EH (cell line): ENCODE results near the gene PDE1C.
A peak's percentile ranks its signal among the peaks of the same experiment; 100 is the strongest.

Source experiments
- DNase-seq: peaks from one replicate; pipeline ENCODE4 v3.0.0-alpha.2; 2015; ENCODE audit warnings: low read depth

PDE1C gene

DNA sequence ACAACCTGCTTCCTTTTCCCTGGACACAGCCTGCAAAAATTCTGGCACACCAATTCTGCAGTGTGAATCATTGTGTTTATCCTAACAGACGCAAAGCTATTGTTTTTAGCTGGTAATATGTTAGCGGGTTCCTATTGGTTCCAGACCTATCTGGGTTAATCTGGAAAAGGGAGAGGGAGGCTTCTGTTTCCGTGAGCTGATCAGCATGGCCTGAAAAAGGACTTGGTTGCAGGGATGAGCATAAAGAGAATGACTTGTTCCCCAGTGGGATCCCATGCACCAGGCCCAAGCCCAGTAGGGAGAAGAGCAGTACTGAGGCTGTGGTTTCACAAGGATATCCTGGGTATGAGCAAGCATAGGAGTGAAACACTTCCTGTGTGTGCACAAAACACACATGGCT lies 78.4 kb downstream of the PDE1C start:
- peak; percentile 67 for DNase-seq

DNA sequence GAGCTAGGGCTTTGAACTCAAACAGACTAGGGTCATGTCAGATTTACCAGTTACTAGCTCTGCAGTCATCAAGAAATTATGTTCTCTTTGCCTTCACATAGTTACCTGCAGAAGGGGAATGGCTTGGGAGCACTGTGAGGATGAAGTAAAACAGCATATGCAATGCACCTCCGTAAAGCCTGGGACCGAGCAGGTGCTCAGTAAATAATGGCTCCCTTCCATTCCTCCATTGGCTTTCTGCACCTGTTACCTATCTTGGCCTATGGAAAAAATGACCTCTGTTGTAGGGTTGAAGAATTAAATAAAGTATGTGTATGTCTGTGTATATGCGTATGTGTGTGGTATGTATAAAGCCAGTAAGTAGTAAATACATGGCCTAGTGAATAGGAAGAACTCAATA lies 78.8 kb downstream of the PDE1C start:
- DNase-seq: no peak

DNA sequence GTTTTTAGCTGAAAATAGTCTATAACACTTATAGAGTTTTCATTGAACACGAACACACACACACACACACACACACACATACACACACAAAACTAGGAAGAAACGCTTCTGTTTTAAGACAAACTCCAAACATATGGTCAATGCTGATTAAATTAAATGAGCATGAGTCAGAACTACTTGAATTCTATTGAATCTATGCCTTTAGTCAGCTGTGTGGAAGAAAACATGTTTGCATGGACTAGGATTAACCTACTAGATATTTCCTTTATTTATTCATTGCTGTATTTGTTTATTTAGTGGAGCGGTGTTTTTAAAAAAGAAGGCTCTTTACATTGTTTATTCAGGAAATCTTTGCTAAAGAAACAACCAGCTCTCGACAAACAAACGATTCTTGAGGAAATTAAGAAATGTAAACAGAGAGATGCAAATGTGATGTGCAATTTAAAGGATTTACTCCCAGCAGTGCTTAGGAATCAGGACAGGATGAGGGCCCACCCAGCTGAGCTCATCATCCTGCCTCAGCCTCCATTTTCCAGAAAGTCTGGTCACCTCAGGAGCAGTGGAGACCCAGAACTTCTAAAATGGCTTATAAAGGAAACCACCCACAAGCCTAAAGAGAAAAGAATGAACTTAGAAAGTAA lies 83.2 kb downstream of the PDE1C start:
- DNase-seq: peak; percentile 65

DNA sequence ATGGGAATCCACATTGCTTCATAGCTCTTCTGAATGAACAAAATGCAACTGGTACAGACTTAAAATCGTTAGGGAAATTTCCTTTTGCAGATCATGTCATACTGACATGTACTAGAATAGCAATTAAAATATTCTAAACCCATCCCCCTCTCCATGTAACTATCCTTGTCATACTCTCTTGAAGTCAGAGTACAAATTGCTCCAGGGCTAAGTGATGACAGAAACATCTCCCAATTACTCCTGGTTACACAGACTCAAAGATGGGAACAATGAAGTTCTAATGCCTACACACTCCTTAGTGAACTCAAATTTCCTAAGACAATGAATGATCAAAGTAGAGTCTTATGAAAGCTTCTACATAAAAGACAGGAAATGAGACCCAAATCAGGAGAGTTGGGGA lies 87.2 kb downstream of the PDE1C start:
- DNase-seq: peak; percentile 38

DNA sequence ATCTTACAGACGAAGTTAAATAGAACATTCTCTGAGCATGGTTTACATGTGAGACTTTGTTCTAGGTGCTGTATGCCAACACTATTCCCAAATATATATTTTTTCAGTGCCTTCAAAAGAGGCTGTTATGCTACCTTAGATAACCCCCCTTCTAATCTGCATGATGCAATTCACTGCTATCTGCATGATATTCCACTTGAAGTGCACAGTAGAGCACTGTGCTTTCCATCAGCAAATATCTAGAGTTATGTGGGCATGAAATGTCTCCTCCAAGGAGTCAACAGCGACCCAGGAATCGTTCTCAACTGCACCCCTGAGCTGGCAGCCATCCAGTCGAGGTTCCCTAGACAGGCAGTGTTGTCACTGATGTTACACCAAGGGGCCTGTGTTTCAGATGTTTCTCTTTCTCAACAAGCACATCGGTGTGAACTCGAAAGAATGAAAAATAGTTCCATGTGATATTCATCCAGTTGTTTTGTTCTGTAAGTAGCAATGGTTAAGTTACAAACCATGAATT lies 88.3 kb downstream of the PDE1C start:
- no peak for DNase-seq

DNA sequence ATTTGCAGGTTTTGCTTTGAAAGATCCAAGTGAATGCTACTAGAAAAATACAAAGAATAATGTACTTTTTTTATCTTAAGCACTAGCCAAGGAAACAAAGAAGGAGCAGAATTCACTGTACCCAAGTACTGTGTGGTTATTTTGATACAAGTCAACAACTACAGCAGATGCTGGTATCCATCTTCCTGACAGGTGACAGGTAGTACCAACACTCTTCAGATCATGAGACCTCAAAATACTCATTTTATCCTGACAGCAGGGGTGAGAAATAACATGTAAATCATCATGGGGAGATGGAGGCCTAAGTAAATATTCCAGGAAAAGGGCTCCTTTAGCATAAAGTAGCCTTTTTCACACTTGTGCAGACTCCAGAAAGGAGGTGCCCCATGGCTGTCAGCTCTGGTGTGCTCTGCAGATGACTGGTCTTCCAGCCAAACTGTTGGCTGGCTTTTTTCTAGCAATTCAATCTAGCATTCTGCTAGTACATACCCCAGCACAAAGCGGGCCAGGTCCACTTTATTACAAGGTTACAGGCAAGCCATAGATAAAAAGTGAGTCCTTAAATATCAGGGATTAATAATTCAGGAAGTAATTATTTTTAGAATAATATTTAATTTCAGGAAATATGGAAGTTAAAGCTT lies 90.4 kb downstream of the PDE1C start:
- DNase-seq: no peak

DNA sequence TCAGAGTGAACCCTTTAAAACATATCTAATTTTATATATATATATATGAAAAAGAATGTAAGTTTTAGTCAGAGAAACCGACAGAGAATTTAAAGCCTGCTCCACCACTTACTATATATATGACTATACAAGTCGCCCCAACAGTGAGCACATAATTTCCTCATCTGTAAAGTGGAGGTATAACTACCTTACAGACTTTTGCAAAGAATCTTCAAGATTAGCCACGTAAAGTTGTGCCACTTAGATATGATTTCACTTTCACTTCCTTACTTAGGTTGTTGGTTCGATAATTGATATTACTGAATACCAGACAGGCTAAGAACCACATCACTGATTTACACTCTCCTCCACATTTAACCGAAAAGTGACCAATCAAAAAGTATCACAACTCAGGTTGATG lies 94.7 kb downstream of the PDE1C start:
- no peak for DNase-seq

DNA sequence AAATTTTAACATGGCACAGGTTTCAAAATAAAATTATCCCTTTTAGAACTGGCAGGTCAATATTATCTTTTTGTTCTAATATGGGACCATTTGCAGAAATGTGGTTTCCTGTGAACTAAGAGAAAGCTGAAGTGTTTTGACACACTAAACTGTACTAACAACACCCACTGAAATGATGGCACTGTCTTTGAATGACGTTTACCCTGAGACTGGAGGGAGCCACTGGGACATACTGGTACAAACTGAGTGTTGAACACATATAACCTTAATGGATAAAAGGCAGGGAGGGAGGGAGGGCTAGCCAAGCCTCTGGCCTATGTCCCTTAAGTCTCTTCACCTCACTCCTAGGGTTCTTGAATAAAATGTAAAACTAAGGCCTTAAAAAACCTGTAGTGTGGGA lies 95.9 kb downstream of the PDE1C start:
- DNase-seq: no peak

DNA sequence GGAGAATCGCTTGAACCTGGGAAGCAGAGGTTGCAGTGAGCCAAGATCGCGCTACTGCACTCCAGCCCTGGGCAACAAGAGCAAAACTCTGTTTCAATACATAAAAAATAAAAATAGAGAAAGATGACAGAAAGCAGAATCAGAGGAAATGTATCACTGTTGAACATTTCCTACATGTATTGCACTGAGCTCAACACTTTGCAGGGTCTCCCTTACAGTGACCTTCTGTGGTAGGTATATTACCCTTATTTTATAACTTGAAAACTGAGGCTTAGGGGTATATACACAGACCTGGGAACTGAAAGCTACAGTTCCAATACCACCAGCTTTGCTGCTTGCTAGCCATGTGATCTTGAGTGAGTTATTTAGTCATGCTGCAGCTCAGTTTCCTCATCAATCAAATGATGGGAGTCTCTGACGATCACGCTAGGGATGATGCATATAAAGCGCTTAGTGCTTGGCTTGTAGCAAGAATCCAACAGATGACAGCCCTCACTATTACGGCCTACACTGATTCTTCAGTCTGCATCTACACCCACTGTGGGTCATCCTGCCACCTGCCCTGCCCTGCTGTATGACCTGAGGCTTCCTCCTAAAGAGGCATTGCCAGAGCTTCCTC lies 99.0 kb downstream of the PDE1C start:
- DNase-seq: no peak

DNA sequence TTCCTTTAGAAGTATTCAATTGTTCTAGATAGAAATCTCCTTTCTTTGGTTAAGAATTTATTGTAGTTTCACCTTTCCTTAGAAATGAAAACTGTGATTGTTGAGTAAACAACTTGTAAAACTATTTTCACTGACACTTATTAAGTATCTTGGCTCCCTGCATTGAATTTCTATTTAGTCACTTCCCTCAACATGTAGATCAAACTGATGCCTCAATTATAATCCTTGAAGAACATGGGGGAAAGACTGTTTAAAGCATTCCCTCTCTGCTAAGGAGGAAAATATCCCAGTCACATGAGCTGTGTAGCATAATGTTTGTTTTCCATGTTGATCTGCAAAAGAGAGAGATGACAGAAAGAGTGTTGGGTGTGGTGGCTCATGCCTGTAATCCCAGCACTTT lies 99.7 kb downstream of the PDE1C start:
- DNase-seq: no peak

DNA sequence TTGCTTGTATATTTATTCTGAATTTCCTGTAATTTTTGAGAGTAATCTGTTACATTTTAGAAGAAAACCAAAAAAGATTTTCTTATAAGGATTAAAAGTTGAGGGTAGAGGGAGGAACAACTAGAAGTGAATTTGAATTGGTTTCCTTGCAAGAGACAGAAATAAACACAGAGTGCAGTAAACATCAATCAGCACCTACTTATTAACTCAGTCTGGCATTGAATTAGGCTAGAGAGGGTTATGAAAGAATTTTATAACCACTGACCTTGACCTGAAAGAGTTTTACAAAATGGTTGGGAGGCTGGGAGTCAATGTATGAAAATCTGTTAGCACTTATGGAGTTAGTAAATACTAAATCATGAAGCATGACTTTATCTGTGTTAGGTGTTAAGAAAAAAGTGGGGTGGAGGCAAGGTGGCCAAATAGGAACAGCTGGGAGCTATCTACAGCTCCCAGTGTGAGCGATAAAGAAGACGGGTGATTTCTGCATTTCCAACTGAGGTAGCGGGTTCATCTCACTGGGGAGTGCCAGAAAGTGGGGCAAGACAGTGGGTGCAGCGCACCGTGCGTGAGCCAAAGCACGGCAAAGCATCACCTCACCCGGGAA lies 106.5 kb downstream of the PDE1C start:
- DNase-seq: no peak

DNA sequence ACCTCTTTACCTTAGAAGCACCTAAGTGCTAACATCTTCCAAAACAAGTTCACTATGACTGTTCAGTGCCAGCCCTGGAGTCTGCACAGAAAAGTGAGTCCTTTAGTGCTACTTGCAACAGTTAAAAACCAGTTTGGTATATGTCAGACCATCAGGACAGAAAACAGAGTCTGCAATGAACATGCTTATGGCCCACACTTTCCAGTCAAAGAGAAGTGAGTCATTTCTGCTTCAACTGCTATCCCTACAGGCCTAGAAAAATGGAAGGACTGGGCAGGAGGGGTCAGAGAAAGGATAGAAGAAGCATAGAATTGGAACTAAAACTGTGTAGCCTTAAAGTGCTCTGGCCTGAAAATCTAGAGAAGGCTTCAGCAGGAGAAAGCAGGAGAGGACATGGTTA lies 108.0 kb downstream of the PDE1C start:
- DNase-seq: peak; percentile 45

DNA sequence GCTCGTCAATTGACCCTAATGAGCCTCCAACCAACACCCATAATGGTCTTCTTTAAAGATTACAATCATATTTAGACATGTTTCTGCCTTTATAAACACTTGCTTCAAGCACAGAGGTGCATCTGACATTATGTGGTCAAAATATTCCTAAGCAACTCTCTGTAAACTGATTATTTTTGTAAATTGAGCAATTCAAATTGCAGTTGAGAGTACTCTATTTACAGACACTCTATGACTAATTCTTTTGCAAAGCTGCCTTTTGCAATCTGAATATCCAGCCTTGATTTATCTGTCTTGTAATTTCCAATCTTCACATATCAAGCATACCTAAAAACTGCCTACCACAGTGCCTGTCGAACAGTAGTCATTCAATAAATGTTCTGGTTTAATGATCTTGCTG lies 112.0 kb downstream of the PDE1C start:
- DNase-seq: peak; percentile 64

DNA sequence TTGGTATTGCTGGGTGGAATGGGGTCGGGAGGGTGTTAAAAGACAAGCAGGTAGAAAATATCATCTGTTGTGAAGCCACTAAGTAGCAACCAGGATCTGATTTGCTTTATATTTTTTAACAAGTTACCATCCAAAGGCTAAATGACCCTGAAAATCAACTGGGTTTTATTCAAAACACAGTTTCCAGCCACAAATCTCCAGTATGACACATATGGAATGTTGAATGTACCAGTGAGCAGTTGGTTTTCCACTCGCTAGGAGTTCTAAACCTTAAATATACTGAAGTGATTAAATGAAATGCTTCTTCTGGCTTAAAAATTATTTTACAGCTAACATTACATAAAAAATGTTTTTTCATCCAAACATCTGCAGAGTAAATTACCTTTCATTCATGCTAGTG lies 112.5 kb downstream of the PDE1C start:
- DNase-seq: peak; percentile 45

DNA sequence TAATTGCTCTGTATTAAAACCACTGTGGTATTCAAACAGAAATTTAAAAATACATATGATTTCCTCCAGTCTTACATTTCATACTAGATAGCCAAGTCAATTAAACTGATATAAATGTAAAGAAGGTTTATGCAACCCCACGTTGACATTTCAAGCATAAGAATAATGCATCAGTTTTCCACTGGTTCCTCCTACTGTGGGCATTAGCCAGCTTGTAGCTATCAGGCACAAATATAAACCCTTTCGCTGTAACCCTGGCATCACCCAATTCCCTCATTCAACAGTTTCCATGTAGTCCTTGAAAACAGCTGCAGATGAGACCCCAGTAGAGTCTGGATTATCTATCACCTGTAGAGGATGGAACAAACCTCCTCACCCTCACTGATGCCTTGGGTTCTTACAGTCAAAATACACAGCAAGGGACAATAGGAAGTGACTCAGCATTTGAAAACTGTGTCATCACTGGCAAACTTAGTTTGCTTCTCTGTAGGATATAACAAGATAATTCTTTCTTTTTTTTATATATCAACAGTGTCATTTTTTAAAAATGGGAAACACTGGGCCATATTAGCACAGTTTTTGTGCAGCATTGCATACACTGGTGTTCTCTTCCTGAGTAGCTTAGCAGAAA lies 113.0 kb downstream of the PDE1C start:
- peak; percentile 77 for DNase-seq

DNA sequence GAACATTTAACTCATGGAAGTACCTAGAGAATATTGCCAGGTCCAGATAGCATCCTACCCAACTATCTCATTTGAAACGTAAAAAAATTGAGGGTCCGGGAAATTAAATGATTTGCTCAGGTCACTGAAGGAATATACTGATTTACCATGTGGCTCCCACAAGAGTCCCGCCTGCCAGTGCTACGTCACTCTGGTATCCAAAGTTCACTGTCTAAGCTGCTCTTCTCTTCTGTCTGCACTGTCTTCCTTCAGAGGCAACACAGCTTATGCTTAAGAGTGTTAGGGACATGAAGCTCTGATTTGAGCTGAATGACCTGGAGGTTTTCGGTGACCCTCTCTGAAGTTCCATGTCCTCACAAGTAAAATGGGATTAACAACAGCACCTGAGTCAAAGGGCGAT lies 114.6 kb downstream of the PDE1C start:
- DNase-seq: no peak

DNA sequence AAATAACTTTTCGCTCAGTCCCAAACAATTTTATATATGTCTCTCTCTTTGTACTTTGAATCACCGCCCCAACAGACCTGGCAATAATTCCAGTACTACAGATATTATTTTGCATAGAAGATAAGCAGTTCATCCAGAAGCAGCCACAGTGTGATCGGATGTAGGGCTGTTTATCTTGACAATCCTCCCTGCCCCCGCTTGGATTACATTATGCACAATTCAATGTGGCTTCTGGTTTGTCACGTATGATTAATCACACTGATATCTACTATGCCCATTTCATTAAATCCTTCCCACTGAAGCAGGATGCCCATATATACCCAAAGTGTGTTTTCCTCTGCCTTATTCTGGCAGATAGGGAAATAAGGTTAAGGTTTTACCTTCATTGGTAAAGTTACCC lies 115.2 kb downstream of the PDE1C start:
- peak; percentile 39 for DNase-seq

DNA sequence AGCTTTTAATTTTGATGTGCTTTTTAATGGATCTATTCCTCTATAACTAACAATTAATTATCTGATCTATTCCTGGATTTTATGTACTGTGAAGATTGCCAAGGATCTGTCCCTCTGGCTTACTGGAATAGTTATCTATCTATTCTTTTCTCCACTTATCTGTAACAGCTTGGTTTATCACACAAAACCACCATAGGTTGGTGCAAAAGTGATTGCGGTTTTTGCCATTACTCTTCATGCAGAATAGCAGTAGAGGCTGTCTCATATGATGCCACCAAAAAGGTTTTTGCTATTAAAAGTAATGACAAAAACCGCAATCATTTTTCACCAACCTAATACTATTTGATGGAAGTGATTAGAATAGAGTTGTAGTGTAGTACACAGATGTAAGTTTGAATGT lies 115.7 kb downstream of the PDE1C start:
- DNase-seq: no peak

DNA sequence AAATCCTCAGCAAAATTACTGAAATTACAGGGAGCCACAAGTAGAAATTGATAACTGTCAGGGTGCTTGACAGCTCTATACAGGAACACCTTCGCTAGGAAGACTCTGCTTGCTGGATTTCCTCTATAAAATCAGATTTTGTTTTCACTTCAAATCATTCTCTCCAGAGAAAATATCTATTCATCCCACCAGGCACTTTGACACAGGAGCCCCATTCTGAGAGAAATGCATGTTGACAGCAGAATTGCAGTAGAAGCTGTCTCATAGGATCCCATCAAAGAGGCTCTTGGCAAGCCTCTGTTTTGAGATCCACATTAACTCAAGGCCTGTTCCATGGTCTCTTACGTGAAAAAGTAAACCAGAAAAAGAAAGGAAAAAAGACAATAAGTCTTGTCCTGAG lies 116.8 kb downstream of the PDE1C start:
- no peak for DNase-seq

DNA sequence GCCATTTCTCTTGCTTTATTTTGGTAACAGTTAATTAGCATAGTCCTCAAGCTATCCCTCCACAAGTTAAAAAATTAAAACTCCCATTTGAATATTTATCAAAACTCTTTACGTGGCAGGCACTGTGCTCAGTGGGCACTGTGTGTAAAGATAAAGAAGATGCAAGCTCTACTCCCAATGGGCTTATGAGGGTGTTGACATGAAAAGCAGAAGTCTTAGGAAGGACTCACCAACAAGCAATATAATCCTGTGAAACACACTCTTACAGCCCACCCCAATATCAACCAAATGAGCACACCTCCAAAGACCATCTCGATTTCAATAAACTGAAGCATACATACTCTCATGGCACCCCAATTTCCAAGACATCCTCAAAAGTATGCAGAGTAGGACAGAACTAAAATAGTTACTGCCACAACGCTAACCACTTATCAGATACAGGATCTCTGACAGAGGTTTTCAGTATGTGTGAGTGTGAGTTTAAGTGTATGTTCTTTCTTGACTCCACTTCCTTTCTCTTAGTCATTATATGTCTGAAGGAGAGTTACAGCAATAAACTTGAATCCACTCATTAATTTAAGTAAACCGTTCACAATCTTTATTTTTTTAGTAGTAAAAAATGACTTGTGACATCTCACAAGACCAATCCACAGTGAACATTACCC lies 120.0 kb downstream of the PDE1C start:
- DNase-seq: peak; percentile 92

DNA sequence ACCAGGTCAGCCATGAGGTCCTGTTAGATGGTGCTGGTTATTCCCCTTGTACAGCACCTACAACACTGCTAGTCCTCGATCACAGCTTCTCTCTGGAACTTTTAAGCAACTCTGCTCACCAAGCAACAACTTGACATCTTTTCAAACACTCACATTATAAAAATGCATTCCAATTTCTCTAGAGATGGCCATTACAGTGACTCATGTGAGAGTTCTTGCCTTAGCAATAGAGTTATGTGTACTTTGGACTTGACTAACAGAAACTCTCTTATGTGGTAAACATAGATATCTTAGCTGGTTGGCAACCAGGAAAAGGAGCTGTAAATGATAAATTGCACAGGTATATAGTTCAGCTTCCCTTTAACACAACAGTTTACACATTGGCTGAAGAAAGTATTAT lies 122.2 kb downstream of the PDE1C start:
- peak; percentile 95 for DNase-seq

DNA sequence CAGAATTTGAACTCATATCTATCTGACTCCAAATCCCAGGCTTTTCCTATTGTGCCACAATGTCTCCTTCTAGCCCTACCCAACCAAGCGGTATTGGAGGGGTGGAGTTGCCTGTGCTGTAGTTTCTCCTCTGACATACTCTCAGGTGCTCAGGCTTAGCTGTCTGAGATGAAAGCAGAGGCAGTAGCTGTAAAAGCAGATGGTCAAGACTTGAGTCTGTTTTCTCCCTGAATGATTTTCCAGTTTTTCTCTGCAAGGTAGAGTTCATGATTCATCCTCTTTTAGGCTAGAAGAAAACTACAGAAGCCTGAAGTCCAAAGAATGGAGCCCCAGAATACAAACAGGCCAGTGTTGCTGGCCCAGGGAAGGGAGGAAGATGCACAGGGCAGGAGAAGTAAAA lies 130.0 kb downstream of the PDE1C start:
- no peak for DNase-seq
